T follicular helper cell (primary cell): ENCODE results near the gene HLF.

ENCODE experiments used
- DNase-seq: peaks from one replicate; pipeline ENCODE4 v3.0.0-alpha.2; 2020; ENCODE audit warnings: low read depth
- total RNA-seq, 2 experiments: gene quantifications; one replicate each; lab custom pipeline; 2026; lab: John Stamatoyannopoulos, UW

The HLF gene, protein sequence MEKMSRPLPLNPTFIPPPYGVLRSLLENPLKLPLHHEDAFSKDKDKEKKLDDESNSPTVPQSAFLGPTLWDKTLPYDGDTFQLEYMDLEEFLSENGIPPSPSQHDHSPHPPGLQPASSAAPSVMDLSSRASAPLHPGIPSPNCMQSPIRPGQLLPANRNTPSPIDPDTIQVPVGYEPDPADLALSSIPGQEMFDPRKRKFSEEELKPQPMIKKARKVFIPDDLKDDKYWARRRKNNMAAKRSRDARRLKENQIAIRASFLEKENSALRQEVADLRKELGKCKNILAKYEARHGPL
- 4.6 to 25.4 reads per million in 2 experiments for total RNA-seq

DNA sequence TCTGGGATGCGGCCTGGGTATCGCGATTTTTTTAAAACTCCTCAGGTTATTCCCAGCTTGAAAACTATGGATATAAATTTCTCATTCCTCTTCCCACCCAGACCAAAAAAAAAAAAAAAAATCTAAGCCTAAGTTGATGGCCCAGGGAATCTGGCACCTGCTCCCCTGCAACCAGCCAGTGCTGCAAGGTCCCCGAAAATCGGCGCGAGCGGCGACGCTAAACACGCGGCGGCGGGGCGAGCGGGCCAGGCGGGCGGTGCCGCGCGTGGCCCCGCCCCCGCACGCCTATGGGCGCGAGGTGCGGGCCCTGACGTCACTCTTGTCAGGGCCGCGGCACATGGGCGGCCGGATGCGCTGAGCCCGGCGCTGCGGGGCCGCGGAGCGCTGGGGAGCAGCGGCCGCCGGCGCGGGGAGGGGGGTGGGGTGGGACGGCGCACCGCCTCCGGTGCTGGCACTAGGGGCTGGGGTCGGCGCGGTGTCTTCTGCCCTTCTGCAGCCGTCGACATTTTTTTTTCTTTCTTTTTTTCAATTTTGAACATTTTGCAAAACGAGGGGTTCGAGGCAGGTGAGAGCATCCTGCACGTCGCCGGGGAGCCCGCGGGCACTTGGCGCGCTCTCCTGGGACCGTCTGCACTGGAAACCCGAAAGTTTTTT lies at the start of gene HLF:
Gene HLF, plus strand, starts transcription at position 316 of the 654 bp plus-strand sequence. CDS start 525 bp downstream, outside the sequence.
- peak; percentile 58 for DNase-seq

DNA sequence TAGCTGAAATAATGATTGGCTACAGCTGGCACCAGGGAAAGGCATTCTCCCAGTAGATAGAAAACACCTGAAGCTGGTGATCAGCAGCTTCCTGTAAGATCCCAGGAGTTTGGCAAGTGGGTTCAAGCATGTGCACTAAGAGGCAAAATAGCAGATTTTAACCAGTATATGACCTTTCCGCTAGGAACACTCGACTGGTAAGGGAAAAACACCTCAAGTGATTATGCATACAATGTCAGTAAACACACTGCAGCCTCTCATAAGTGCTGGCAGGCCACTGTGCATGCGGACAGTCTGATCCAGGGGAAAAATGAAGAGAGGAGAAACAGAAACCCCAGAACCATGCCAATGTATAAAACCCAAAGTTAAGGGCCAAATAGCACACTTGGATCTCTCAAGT lies 49.0 kb upstream of the HLF start:
- no peak for DNase-seq

DNA sequence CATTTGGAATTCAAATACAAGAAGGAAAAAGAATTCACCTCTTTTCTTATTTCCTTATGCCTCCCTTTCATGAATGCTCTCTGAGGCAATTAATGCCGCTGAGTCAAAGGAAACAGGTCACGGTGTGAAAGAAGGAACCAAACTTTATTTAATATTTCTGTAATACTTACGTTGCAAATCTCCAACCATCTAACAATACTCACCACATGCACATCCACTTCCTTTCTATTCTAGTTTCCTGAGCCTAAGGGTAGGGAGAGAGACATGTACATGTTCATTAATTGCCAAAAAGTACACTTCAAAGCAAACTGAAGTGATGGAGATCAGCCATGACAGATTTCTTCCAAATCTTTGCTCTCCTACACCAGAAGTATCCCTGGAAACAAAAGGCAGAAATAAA lies 47.9 kb upstream of the HLF start:
- DNase-seq = no peak

DNA sequence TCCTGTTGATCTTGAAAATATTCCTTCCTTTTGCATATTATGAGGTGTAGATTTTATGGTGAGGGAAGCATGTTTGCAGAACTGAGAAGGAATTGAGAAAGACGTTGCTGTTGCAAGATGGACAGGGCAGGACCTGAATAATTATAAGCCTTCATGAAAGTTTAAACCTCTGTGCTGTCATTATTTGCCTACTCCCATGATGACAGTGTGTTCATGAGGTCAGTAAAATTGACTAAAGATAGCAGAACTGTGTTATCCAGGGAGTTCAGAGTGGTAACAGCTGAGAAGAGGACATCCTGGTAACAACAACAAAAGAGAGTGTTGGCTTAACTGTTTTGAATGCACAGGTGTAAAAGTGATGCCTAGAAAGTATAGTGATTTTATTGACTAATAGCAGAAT lies 45.3 kb upstream of the HLF start:
- no peak for DNase-seq

DNA sequence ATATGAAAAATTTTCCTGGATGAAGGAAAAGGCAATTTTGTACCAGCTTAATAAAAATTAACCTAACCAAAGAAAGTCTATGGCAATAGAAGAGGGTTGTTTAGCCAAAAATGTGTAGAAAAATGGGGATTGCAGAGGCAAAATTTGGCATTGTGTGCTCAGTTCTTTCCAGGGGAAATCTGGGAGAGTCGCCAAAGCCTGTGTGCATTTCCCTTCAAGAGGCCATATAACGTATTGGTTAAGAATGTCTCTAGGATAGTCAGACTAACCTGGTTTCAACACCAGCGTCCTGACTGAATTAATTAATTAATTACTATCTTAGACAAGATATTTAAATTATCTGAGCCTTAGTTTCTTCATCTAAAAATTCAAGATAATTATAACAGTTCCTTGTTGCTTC lies 44.8 kb upstream of the HLF start:
- DNase-seq = no peak

DNA sequence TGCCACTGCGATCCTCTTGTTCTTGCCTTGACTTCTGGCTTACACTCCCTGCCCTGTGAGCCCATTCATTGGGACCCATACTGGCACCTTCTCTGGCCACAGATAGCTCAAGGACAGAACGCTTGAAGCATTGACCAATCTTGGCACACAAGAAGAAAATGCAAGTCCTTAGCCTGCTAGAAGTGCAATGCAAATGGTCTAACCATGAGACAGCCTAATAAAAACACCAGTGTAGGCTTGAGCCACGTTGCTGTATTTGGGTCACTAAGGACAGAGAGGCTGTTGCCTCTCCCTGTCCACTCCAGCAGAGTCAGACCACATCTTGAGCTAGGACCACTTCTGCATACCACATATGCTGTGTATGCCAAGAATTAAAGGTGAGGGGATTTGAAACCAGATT lies 41.2 kb upstream of the HLF start:
- no peak for DNase-seq

DNA sequence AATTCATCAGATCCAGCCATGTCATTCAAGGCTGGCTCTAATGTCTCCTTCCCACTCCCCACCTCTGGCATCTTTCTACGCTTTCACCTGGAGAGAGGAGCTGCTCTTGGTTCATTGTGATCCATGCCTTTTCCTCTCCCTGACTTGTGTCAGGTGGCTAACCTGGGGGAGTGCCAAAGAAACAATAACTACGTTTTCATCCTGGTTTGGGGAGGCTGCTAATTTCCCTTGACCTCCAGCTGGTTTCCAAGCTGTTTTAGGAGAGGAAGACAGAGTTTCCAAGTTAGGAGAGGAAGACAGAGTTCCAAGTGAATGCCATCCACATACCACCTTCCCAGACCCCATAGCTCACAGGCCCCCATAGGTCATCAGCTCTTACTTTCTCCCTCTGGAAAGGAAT lies 40.0 kb upstream of the HLF start:
- DNase-seq = no peak

DNA sequence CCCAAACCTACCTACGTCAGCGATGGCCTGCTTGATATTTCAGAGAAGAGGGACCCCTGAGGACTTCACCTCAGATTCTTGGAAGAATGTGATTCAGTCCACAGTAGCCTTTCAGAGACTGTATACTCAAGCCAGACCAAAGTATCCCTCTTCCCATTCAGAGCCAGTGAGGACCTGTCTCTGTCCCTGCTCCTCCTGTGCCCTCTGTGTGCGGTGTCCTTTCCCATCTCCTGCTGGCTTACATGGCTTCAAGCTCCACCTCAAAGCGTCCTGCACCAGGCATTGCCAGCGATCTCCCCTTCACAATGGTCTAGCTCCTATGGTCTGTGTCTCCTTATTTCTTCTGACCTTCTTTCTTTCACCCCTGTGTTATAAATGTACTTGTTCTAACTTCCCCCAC lies 39.5 kb upstream of the HLF start:
- no peak for DNase-seq

DNA sequence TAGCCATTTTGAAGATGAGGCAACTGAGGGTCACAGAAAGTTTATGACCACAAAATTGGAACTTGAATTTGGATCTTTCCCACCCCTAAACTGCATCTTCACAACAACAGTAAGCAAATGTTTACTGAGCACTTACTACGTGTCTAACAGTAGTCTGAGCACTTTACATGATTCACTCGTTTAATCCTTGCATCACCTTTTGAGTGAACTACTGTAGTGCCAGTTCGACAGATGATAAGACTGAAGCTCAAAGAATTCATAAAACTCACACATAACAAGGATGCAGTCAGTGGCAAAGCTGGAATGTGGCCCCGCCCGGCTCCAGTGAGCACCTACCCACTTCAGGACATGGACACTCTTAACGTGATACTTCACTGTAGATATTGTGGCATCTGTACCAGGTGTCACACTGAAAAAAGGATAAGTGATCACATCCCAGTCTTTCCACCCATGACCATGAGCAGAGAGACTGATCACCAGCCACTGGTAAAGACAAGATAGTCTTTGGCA lies 36.0 kb upstream of the HLF start:
- no peak for DNase-seq

DNA sequence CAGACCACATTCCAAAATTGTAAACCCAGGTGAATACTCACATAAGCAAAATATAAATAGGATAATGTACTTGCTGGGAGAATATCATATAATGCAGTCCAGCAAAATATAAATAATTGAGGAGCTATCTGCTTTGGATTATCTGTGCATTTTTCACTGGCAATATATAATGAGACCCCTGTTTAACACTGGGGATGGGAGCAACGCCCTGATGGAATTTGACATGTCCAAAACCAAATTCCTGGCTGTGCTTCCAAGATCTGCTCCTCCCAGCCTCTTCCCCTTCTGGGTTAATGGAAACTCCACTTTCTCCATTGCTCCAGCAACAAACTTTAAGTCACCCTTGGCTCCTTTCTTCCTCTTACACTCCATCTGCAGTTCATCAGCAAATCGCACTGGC lies 35.5 kb upstream of the HLF start:
- no peak for DNase-seq

DNA sequence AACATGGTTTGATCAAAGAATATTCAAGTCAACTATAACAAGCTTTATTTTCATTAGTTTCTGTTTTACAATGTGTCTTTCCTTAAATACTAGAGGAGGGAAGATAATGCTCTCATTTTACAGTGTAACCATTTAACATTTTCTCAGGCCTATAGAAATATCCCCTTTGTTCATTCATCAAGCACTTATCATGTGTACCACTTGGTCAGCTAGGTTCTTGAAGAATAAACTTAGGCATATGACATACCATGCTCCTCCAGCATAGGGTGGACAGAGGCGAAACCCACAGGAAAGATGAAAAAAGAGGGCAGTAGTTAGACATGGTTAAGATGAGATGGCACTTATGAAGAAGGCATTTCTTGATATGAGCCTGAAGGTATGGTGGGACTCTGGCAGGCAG lies 34.0 kb upstream of the HLF start:
- no peak for DNase-seq

DNA sequence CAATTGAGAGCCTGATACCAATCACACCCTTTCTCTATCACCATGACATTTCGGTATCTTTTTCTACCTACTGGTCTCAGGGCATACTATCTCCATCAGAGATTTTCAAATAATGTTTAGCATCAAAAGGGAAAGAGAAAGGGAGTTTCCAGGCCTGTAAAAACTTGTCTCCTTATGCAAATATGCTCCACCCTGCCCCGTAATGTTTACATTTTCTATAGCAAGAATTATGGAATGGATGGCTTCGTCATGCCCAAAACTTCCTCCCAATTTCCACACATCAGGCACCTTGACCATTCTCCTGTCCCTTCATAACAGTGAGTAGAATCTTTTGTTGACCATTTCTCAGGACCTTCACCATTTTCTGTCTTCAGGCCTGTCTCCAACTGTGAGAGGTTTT lies 30.9 kb upstream of the HLF start:
- no peak for DNase-seq

DNA sequence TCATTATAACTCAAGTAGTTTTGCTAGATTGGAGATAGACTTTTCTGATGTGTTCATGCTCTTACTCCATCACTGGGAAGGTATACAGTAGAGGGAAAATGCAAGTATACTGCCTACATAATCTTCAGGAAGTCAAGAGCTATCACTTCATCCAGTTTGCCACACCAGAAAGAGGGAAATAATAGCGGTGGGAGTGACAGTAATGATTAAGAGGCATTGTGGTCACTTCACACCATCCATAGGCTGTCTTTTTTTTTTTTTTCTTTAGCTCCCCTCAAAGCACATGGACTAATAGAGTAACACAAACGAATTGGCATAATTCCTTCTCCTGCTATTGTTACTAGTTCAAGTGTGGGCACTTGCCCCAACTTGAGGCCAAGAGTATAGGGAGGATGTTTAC lies 28.4 kb upstream of the HLF start:
- DNase-seq = no peak

DNA sequence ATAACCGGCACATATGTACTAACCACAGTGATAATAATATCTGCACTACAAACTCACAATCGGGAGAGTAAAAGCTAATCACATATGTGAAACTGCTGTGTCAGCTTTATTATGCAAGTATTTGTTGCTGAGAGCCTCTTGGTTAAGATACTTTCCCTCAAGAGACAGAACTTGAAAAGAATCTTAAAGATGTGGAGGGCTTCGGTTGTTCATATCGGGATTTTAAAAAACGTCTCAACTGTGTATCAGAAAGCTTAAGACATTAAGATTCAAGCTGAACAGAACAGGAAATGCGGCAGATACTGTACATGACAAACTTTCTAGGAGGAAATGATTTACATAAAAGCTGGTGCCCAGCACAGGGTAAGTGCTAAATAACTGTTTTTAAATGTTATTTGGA lies 27.5 kb upstream of the HLF start:
- DNase-seq = no peak

DNA sequence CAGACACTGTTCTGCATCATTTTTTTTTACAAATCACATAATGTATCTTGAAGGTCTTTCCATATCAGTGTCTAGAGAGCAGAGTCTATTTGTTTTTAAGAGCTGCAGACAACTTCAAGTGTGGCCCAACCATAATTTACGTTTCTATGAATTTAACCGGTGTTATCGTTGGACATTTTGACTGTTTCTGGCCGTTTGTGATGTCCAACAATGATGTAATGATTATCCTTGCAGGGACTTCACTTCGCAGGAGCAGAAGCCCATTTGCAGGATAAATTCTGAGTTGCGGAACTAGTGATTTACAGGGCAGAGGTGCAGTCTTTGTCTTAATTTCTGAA lies 26.9 kb upstream of the HLF start:
- no peak for DNase-seq

DNA sequence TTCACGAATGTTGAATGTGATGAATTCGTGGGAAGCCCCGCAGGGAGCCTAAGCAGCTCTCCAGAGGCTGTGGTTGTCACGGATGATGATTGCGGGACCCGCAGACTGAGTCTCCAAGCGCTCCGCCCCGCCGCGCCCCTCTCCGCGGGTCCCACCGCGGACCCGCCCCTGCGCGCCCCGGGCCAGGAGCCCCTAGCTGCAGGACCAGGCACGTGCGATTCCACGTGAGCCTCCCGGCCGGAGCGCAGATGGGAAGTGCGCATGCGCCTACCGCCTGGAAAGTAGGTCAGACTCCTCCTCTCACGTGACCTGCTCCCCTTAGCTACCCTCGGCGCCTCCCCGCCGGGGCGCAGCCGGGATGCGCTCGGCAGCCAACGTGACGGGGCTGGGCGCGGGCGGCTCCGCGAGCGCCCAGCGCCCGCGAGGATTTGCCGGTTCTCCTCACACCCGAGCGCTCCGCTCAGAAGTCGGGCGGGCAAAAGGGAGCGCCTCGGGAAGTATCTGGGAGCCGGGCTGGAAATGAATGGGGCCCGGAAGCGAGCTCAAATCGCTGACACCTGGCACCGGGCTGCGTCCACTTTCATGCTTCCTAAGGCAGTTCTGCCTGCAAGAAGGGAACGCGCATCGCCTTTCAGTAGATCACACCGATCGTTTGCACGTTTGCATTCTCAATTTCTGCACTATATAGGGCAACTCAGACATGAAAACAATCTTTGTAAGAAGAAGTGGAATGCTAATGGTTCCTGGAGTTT lies 26.4 kb upstream of the HLF start:
- peak; percentile 78 for DNase-seq

DNA sequence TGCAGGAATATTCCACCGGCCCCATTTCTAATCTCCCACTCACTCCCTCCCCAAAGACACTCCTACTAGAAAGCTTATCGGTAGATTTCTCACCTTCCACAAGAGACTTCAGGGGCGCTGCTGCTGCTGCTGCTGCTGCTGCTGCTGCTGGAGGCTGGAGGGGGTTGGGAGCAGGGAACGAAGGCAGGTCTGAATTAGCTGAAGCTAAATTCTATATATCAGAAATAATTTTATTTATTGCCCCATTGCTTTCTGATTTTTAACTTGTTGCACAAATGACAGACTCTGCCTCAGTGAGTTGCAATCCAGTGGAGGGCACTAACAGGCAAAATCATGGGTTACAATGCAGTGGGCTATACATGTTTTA lies 25.8 kb upstream of the HLF start:
- no peak for DNase-seq

DNA sequence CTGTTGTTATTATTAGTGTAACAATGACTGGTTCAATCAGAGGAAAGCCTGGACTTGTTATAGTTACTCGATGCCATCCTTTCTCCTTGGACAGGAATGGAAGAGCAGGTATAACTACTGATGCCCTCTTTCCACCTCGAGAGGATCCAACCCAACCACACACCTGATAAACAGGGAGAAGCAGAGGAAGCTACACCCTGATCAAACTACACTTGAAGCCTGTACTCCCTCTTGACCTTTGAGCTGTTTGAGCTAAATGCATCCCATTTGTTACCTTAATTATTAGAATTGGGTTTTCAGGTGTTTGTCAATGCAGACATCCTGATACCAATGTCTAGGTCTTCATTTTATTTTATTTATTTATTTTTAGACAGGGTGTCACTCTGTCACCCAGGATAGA lies 23.7 kb upstream of the HLF start:
- no peak for DNase-seq

DNA sequence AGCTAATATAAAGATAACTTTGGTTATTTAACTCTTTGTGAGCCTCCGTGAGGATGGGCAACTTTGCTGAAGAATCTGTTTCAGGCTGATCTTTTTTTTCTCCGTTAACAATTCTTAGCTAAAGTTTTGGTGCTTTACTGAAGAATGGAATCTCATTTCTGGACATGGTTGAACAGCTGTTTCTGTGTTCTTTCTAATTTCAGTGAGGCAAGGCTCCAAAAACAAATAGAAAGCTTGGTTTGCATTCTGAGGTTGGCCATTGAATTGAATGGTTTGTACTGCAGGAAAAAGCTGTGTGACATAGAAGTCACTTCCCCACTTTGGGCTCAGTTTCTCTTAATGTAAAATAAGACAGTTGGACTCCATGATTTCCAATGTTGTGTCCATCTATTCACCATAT lies 22.3 kb upstream of the HLF start:
- DNase-seq = no peak

DNA sequence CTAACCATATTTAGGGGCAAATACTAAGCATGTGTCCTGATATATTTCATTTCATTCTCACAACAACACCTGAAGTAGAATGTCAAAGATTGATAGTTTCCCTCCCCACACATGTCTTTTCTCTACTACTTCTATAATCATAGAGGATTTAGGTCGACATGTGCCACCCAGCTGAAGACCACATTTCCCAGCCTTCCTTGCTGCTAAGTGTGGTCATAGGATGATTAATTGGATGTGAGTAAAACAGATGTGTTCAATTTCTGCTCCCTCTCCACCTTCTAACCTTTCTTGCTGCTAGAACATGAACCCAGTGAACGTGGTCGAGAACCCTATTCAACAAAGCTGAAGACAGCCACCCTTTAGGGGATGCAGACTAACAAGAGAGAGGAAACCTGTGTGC lies 18.8 kb upstream of the HLF start:
- DNase-seq = no peak

DNA sequence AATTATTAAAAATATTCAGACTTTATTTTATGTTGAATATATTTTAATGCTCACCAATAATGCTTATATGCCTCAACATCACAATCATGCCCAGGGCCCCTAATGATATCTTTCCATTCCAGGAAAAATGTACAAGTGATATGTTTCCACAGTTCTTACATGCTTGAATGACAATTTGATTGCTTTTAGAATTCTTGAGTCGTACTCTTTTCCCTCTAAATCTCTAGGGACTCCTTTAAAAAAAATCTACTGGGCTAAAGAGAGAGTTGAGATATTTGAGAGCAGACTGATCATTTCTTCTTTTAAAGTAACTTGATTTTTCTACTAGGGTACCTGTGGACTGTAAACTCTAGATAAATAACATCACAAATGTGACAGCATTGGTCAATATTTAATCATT lies 18.2 kb upstream of the HLF start:
- no peak for DNase-seq

DNA sequence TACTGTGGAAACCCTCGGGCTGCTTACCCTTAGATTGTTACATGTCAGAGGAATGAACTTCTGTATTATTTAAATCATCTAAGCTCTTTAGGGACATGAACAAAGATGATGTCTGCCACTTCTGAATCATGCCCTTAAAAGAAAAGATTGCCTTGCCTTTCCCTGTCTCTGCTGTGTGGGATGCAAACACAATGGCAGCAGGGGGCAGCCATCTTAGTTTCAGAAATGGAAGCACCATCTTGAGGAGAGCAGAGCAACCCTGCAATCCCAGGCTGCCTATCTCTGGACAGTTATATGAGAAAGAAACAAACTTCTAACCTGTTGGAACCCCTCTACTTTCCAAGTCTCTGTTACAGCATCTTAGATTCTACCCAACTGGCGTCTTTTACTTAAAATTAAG lies 16.7 kb upstream of the HLF start:
- DNase-seq = no peak

DNA sequence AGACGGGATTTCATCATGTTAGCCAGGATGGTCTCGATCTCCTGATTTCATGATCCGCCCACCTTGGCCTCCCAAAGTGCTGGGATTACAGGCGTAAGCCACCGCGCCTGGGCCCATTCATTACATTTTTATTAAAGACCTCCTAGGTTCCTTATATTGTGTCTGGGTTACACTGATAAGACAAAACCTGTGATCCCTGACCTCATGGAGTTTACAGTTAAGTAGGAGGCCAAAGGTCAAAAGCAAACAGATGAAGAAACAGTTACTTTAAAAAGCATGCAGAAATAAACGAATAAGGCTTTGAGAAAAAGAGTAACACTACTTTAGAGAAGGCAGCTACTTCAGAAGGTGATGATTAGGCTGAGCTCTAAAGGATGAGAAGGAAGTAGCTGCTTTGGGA lies 14.9 kb upstream of the HLF start:
- no peak for DNase-seq
